Stimulated activated CD4-positive, alpha-beta T cell treated with anti-CD3 and anti-CD28 coated beads, TNF-alpha, amount 100 ng/mL, for 1 hour (primary cell): ENCODE measurements around the gene KLHL29.

Source experiments
- DNase-seq, 3 donors: peaks; one replicate each; pipeline ENCODE4 v3.0.0-alpha.2; 2020; ENCODE audit warnings: low read depth in 3 of 3, low spot score in 1 of 3

The KLHL29 gene

GRCh38 chr2:23393722-23394121 lies 8.7 kb downstream of the KLHL29 start:
- DNase-seq: no peak

GRCh38 chr2:23394700-23395099 lies 9.7 kb downstream of the KLHL29 start:
- DNase-seq: no peak

- DNase-seq: no peak
These were observed 12.5 kb downstream of the KLHL29 start for GRCh38 chr2:23397478-23397877.

- no peak for DNase-seq
These were observed 14.8 kb downstream of the KLHL29 start for GRCh38 chr2:23399674-23400261.

- DNase-seq: no peak
These were observed 15.7 kb downstream of the KLHL29 start for GRCh38 chr2:23400703-23401102.

- no peak for DNase-seq
These were observed 16.6 kb downstream of the KLHL29 start for GRCh38 chr2:23401427-23402204.

- DNase-seq: no peak
These were observed 17.3 kb downstream of the KLHL29 start for GRCh38 chr2:23402205-23402740.

- no peak for DNase-seq
These were observed 19.4 kb downstream of the KLHL29 start for GRCh38 chr2:23404426-23404825.

GRCh38 chr2:23409248-23409647 lies 24.3 kb downstream of the KLHL29 start:
- no peak for DNase-seq

- DNase-seq: no peak
These were observed 25.6 kb downstream of the KLHL29 start for GRCh38 chr2:23410596-23410995.

- no peak for DNase-seq
These were observed 26.9 kb downstream of the KLHL29 start for GRCh38 chr2:23411752-23412431.

- no peak for DNase-seq
These were observed 27.7 kb downstream of the KLHL29 start for GRCh38 chr2:23412556-23413155.

- DNase-seq: no peak
These were observed 28.7 kb downstream of the KLHL29 start for GRCh38 chr2:23413641-23414040.

GRCh38 chr2:23414106-23414505 lies 29.1 kb downstream of the KLHL29 start:
- DNase-seq: no peak

GRCh38 chr2:23414871-23415270 lies 29.9 kb downstream of the KLHL29 start:
- DNase-seq: no peak

GRCh38 chr2:23417310-23417709 lies 32.3 kb downstream of the KLHL29 start:
- no peak for DNase-seq

GRCh38 chr2:23418056-23418455 lies 33.1 kb downstream of the KLHL29 start:
- DNase-seq: no peak

GRCh38 chr2:23418461-23418911 lies 33.5 kb downstream of the KLHL29 start:
- no peak for DNase-seq

- no peak for DNase-seq
These were observed 34.5 kb downstream of the KLHL29 start for GRCh38 chr2:23419171-23420090.

GRCh38 chr2:23420091-23420839 lies 35.3 kb downstream of the KLHL29 start:
- DNase-seq: no peak
